HL-60 (cell line): ENCODE measurements around the gene HARS1.
A peak's percentile ranks its signal among the peaks of the same experiment; 100 is the strongest.

Experiments
- DNase-seq, 2 experiments: peaks; one replicate each; pipeline ENCODE4 v3.0.0-alpha.2; 2010 to 2020; ENCODE audit warnings: low read depth in 1 of 2, low spot score in 1 of 2
- H3K27ac ChIP-seq: fragments of 250-450 bp; sonication (Bioruptor Pico); replicated peaks from 2 replicates; pipeline ENCODE4 v1.5.1; 2020; ENCODE audit warnings: mild to moderate bottlenecking, moderate library complexity
- H3K27me3 ChIP-seq: fragments of 250-450 bp; sonication (Bioruptor Pico); 2 replicates; pipeline ENCODE4 v1.5.1; 2021; ENCODE audit warnings: mild to moderate bottlenecking, moderate library complexity; ENCODE audit not compliant: insufficient read depth, poor library complexity, severe bottlenecking
- H3K4me3 ChIP-seq: replicated peaks from 2 replicates; pipeline ENCODE4 v1.5.1; 2011; ENCODE audit warnings: mild to moderate bottlenecking, control low read depth, low read length; ENCODE audit not compliant: insufficient read depth
- CTCF ChIP-seq: IDR thresholded peaks from one replicate; pipeline ENCODE4 v1.5.1; 2011; ENCODE audit warnings: low read length, control low read depth, inconsistent platforms; ENCODE audit not compliant: insufficient read depth
- GABPA ChIP-seq: IDR thresholded peaks from 2 replicates; pipeline ENCODE4 v1.6.1; 2012; ENCODE audit warnings: low read depth
- POLR2AphosphoS5 ChIP-seq: IDR thresholded peaks from 2 replicates; pipeline ENCODE4 v1.6.1; 2012; ENCODE audit warnings: low read depth
- REST ChIP-seq: IDR thresholded peaks from 2 replicates; pipeline ENCODE4 v1.6.1; 2012; ENCODE audit warnings: low read depth; ENCODE audit not compliant: insufficient replicate concordance
- SPI1 ChIP-seq: IDR thresholded peaks from 2 replicates; pipeline ENCODE4 v1.6.1; 2012; ENCODE audit warnings: low read depth, mild to moderate bottlenecking, borderline replicate concordance
- long read RNA-seq: library from polyadenylated mRNA; unstranded; transcript quantifications from one replicate; pipeline ENCODE4 v2.0.0, GENCODE V29; 2020

The HARS1 gene
- long read RNA-seq, transcript HARS-205 (13 exons, 1,896 nt) = minor isoform, 5 of 529 reads
- long read RNA-seq, transcript HARS-202 (11 exons, 1,401 nt) = minor isoform, 8 of 529 reads
- long read RNA-seq, transcript HARS-215 (13 exons, 1,945 nt) = major isoform, 487 of 529 reads
- long read RNA-seq, transcript HARS-212 (14 exons, 2,052 nt) = minor isoform, 6 of 529 reads
- long read RNA-seq, partial matches to known transcripts = 4 of 529 reads
- long read RNA-seq, other reads (novel, unspliced or antisense) = 15 of 529 reads

GRCh38 chr5:140690941-140691924, at the start of gene HARS1, which contains the start of gene HARS2:
HARS1 (minus strand) TSS chr5:140691370; CDS start chr5:140691304, 66 bp downstream.
HARS2 (plus strand) TSS chr5:140691455; CDS start chr5:140691649, 194 bp downstream.
- peak; percentile 96 to 97 for DNase-seq
- TF ChIP-seq POLR2AphosphoS5 (peak; percentile 82), REST (peak; percentile 17), CTCF (no peak), GABPA (peak; percentile 95), SPI1 (peak; percentile 46; the same call in 1 of the 2 replicates)
- H3K27ac ChIP-seq = peak within 1 kb of the TSS; percentile 64
- no peaks in the 10 kb centered on the region for H3K27me3 ChIP-seq
- peak within 1 kb of the TSS; percentile 97 for H3K4me3 ChIP-seq

GRCh38 chr5:140737486-140737885, 46.3 kb upstream of the HARS1 start:
- Histone ChIP-seq H3K27me3 (no peaks in the 10 kb centered on the region), H3K4me3 (no peak overlapping the region), H3K27ac (no peak overlapping the region)
- no peak for TF ChIP-seq SPI1
- TF ChIP-seq CTCF = no peak
- no peak for TF ChIP-seq REST
- no peak for DNase-seq

- no peak for DNase-seq
- TF ChIP-seq SPI1 = no peak
- no peak for TF ChIP-seq REST
- no peak for TF ChIP-seq CTCF
- no peak for TF ChIP-seq GABPA
- no peak for TF ChIP-seq POLR2AphosphoS5
Measured at GRCh38 chr5:140734354-140734753, 43.2 kb upstream of the HARS1 start.

More at GRCh38 chr5:140734354-140734753, 43.2 kb upstream of the HARS1 start:
- no peak overlapping the region for H3K4me3 ChIP-seq
- H3K27me3 ChIP-seq = no peaks in the 10 kb centered on the region
- H3K27ac ChIP-seq = no peak overlapping the region
